ENCODE measurements around the gene SLCO2B1.

GRCh38 chr11:75223954-75224643 is 73.2 kb downstream of the SLCO2B1 start:
- TF ChIP-seq CTCF (IDR thresholded peaks at IDR 0.05) (no peak), POLR2A (IDR thresholded peaks at IDR 0.05) (no peak), POLR2AphosphoS5 (IDR thresholded peaks at IDR 0.05) (no peak), EP300 (IDR thresholded peaks at IDR 0.05) (no peak)

Data from gastroesophageal sphincter (tissue), 3 donors.